Measurements from ENCODE around the gene F12.

The F12 gene

GRCh38 chr5:177410575-177410974 lies 1.2 kb upstream of the F12 start:
- DNase-seq (ENCODE audit: low read depth in 1 of 2, low spot score in 1 of 2), result peak in 1 of 2 experiments; percentile 44

GRCh38 chr5:177405805-177406204 lies 3.6 kb downstream of the F12 start:
- TF ChIP-seq CTCF (IDR thresholded peaks at IDR 0.05; ENCODE audit: insufficient read depth, low read length) (no peak), REST (IDR thresholded peaks at IDR 0.05; ENCODE audit: insufficient replicate concordance, low read depth) (no peak), GABPA (IDR thresholded peaks at IDR 0.05; ENCODE audit: low read depth) (no peak), SPI1 (IDR thresholded peaks at IDR 0.05; ENCODE audit: borderline replicate concordance, low read depth) (peak; percentile 99), POLR2AphosphoS5 (IDR thresholded peaks at IDR 0.05; ENCODE audit: low read depth) (peak; percentile 66; the same call in 1 of the 2 replicates)
- peak; percentile 67 to 94 for DNase-seq (ENCODE audit: low read depth in 1 of 2, low spot score in 1 of 2)
- H3K27me3 ChIP-seq (ENCODE audit: insufficient read depth, poor library complexity, severe bottlenecking), result no peaks in the 10 kb centered on the region
- H3K4me3 ChIP-seq (replicated peaks; ENCODE audit: insufficient read depth, low read length), result no peak overlapping the region
- H3K27ac ChIP-seq (replicated peaks), result peak overlapping the region; percentile 75

More at GRCh38 chr5:177410575-177410974, 1.2 kb upstream of the F12 start:
- TF ChIP-seq SPI1 (IDR thresholded peaks at IDR 0.05; ENCODE audit: borderline replicate concordance, low read depth), result no peak
- TF ChIP-seq REST (IDR thresholded peaks at IDR 0.05; ENCODE audit: insufficient replicate concordance, low read depth), result no peak
- no peak for TF ChIP-seq CTCF (IDR thresholded peaks at IDR 0.05; ENCODE audit: insufficient read depth, low read length)
- no peaks in the 10 kb centered on the region for H3K27me3 ChIP-seq (ENCODE audit: insufficient read depth, poor library complexity, severe bottlenecking)
- no peak overlapping the region for H3K27ac ChIP-seq (replicated peaks)
- no peak overlapping the region for H3K4me3 ChIP-seq (replicated peaks; ENCODE audit: insufficient read depth, low read length)

GRCh38 chr5:177405312-177405711 lies 4.1 kb downstream of the F12 start:
- TF ChIP-seq SPI1 (IDR thresholded peaks at IDR 0.05; ENCODE audit: borderline replicate concordance, low read depth) (no peak), CTCF (IDR thresholded peaks at IDR 0.05; ENCODE audit: insufficient read depth, low read length) (no peak), POLR2AphosphoS5 (IDR thresholded peaks at IDR 0.05; ENCODE audit: low read depth) (no peak), REST (IDR thresholded peaks at IDR 0.05; ENCODE audit: insufficient replicate concordance, low read depth) (no peak), GABPA (IDR thresholded peaks at IDR 0.05; ENCODE audit: low read depth) (no peak)
- DNase-seq (ENCODE audit: low read depth in 1 of 2, low spot score in 1 of 2), result no peak
- Histone ChIP-seq H3K4me3 (replicated peaks; ENCODE audit: insufficient read depth, low read length) (no peak overlapping the region), H3K27me3 (ENCODE audit: insufficient read depth, poor library complexity, severe bottlenecking) (no peaks in the 10 kb centered on the region), H3K27ac (replicated peaks) (peak overlapping the region; percentile 75)

Measured in HL-60 (cell line).